WERI-Rb-1 (cell line): ENCODE measurements around the gene CFAP68.

Source experiments
- DNase-seq: peaks from one replicate; pipeline ENCODE4 v3.0.0-alpha.2; 2020
- H3K27ac ChIP-seq: fragments of 250-450 bp; sonication (Bioruptor Pico); 2 replicates; pipeline ENCODE4 v1.5.1; 2020; ENCODE audit warnings: mild to moderate bottlenecking, moderate library complexity
- H3K27me3 ChIP-seq: fragments of 250-450 bp; sonication (Bioruptor Pico); 2 replicates; pipeline ENCODE4 v1.5.1; 2021; ENCODE audit warnings: mild to moderate bottlenecking, low read depth, moderate library complexity; ENCODE audit not compliant: insufficient read depth, severe bottlenecking
- H3K36me3 ChIP-seq: fragments of 250-450 bp; sonication (Bioruptor Pico); 2 replicates; pipeline ENCODE4 v1.5.1; 2020; ENCODE audit warnings: mild to moderate bottlenecking, moderate library complexity
- H3K4me3 ChIP-seq: 2 replicates; pipeline ENCODE4 v1.5.1; 2011; ENCODE audit warnings: low read depth, mild to moderate bottlenecking, control low read depth, low read length
- H3K9me3 ChIP-seq: fragments of 250-450 bp; sonication (Bioruptor Pico); 2 replicates; pipeline ENCODE4 v1.5.1; 2021; ENCODE audit warnings: mild to moderate bottlenecking, moderate library complexity; ENCODE audit not compliant: severe bottlenecking
- TF ChIP-seq, protein P1 (sequence below): IDR thresholded peaks from 2 replicates; pipeline ENCODE4 v1.5.1; 2011; ENCODE audit warnings: low read depth, mild to moderate bottlenecking, control low read depth, inconsistent platforms, low read length

The CFAP68 gene

DNA sequence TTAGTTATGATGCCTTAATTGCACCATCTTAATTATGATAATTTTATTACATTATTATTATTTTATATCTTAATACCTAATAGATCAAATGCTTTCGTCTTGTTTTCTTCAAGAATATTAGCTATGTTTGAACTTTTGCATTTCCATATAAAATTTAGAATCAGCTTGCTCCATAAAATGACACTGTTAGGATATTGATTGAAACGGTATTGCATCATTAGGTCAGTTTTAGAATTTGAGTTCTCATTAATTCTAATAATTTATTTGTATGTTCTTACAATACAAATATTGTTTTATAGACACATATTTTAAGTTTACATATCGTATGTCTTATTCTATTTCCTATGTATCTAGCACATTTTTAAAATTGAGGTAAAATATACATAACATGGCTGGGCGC lies 6.7 kb downstream of the CFAP68 start:
- Histone ChIP-seq H3K27me3 (no peaks in the 10 kb centered on the region), H3K27ac (no peak overlapping the region), H3K9me3 (no peaks in the 10 kb centered on the region), H3K4me3 (no peak overlapping the region), H3K36me3 (no peaks in the 10 kb centered on the region)
- DNase-seq = no peak
- TF ChIP-seq, protein P1, sequence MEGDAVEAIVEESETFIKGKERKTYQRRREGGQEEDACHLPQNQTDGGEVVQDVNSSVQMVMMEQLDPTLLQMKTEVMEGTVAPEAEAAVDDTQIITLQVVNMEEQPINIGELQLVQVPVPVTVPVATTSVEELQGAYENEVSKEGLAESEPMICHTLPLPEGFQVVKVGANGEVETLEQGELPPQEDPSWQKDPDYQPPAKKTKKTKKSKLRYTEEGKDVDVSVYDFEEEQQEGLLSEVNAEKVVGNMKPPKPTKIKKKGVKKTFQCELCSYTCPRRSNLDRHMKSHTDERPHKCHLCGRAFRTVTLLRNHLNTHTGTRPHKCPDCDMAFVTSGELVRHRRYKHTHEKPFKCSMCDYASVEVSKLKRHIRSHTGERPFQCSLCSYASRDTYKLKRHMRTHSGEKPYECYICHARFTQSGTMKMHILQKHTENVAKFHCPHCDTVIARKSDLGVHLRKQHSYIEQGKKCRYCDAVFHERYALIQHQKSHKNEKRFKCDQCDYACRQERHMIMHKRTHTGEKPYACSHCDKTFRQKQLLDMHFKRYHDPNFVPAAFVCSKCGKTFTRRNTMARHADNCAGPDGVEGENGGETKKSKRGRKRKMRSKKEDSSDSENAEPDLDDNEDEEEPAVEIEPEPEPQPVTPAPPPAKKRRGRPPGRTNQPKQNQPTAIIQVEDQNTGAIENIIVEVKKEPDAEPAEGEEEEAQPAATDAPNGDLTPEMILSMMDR = no peak

DNA sequence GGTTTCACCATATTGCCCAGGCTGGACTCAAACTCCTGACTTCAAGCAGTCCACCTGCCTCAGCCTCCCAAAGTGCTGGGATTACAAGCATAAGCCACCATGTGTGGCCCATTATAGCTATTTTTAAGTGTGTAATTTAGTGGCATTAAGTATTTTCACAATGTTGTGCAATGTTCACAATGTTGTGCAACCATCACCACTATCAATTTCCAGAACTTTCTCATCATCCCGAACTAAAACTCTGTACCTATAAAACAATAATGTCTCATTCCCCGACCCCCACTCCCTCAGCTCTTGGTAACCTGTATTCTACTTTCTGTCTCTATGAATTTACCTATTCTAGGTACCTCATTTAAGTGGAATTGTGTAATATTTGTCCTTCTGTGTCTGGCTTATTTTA lies 7.5 kb downstream of the CFAP68 start:
- Histone ChIP-seq H3K27ac (no peak overlapping the region), H3K9me3 (no peaks in the 10 kb centered on the region), H3K4me3 (no peak overlapping the region), H3K27me3 (no peaks in the 10 kb centered on the region), H3K36me3 (no peaks in the 10 kb centered on the region)
- TF ChIP-seq, protein P1 = no peak
- DNase-seq = no peak

DNA sequence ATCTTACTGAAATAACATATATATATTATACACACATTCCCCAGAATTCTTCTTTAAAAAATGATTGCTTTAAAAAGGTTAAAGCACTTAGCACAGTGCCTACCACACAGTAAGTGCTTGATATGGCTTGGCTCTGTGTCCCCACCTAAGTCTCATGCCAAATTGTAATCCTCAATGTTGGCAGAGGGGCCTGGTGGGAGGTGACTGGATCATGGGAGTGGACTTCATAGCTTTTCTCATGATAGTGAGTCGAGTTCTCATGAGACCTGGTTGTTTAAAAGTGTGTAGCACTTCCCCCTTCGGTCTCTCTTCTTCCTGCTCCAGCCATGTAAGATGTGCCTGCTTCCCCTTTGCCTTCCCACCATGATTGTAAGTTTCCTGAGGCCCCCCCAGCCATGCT lies 26.1 kb downstream of the CFAP68 start:
- Histone ChIP-seq H3K36me3 (no peaks in the 10 kb centered on the region), H3K27me3 (no peaks in the 10 kb centered on the region), H3K4me3 (no peak overlapping the region), H3K9me3 (no peaks in the 10 kb centered on the region), H3K27ac (no peak overlapping the region)
- TF ChIP-seq, protein P1 = no peak
- DNase-seq = no peak

DNA sequence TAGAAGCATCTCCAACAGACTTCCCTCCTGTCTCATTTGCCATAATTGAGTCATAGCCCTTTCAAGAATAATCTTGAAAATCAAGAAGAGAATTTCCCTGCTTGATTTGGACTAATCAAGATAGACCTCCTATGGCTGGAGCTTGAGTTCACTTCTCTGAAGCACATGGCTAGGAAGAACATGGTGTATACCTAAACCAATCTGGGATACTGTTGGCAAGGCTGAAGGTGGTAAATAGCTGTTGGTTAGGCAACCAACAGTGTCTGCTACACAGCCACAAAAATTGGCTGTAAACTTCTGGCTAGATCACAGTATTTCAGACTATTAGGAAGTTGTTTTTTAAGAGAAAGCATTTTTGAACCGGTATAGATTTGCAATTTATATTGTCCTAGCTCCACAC lies 27.3 kb downstream of the CFAP68 start:
- H3K36me3 ChIP-seq = no peaks in the 10 kb centered on the region
- DNase-seq = no peak
- TF ChIP-seq, protein P1 = no peak
- H3K4me3 ChIP-seq = no peak overlapping the region
- no peak overlapping the region for H3K27ac ChIP-seq
- no peaks in the 10 kb centered on the region for H3K27me3 ChIP-seq
- no peaks in the 10 kb centered on the region for H3K9me3 ChIP-seq

DNA sequence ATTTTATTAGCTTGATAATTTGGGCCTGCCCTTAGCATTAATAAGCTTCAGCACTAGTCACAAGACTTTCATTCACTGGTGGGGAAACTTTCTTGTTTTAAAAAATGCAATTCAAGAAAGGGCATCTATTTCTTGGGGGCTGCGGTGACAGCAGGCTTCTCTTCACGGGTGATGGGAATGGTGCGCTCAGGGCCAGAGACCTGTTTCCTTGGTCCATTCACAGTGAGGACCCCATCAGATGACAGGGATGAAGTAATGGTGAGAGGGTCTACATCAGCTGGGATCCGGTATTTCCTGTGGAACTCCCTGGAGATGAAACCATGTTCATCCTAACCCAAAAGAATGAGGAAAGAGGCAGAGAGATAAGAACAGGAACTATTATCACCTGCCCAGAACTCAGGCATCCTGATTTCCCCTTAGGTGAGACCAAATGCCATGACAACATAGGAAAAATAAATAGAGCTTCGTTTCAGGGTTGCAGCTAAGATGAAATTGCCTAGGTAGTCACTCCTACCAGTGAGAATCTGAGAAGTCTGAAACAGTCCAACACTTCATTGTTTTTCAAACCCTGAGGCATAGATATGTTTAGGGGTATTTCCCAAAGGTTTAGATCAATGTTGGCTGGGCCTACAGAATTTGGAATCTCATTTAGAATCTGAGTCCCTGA lies 29.4 kb downstream of the CFAP68 start:
- no peak overlapping the region for H3K4me3 ChIP-seq
- H3K36me3 ChIP-seq = no peaks in the 10 kb centered on the region
- H3K27ac ChIP-seq = no peak overlapping the region
- no peak for DNase-seq
- TF ChIP-seq, protein P1 = no peak
- H3K27me3 ChIP-seq = no peaks in the 10 kb centered on the region
- H3K9me3 ChIP-seq = no peaks in the 10 kb centered on the region

DNA sequence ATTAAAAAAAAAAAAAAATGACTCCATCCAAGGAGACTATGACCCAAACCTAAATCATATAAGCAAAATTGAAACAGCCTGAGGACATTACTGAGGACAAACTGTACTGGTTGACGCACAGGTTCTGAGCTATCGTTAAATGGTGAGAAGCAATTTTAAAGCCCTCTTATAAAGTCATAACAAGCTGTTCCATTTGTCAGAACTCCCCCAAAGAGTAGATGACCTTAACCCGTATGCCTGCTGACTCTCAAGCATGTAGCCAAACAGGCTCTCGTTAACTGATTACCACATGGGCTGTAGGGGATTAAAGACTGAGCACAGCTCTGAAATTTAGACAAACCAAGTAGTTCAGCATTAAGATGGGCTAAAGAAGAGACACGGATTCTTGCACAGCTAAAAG lies 30.0 kb downstream of the CFAP68 start:
- no peak for DNase-seq
- Histone ChIP-seq H3K27ac (no peak overlapping the region), H3K27me3 (no peaks in the 10 kb centered on the region), H3K9me3 (no peaks in the 10 kb centered on the region), H3K4me3 (no peak overlapping the region), H3K36me3 (no peaks in the 10 kb centered on the region)
- TF ChIP-seq, protein P1 = no peak
